Mesendoderm (in vitro differentiated cells): ENCODE results near the gene RSPH10B2.
"Not testable (repeated sequence)": the region's sequence is repeated elsewhere in the genome, so short reads cannot be mapped to it uniquely, and the experiment has no call there.

Experiments used
- DNase-seq: peaks from one replicate; pipeline ENCODE4 v3.0.0; 2013
- H2AK5ac ChIP-seq: 2 replicates; pipeline ENCODE4 v1.6.1; 2013; ENCODE audit warnings: low read length, inconsistent platforms
- H2BK120ac ChIP-seq: 2 replicates; pipeline ENCODE4 v1.6.1; 2013; ENCODE audit warnings: low read depth, mild to moderate bottlenecking, low read length, moderate library complexity, mixed read lengths
- H2BK15ac ChIP-seq: replicated peaks from 2 replicates; pipeline ENCODE4 v1.6.1; 2013; ENCODE audit warnings: low read depth, mild to moderate bottlenecking, moderate library complexity
- H2BK5ac ChIP-seq: 2 replicates; pipeline ENCODE4 v1.6.1; 2013; ENCODE audit warnings: low read length, inconsistent platforms
- H3K18ac ChIP-seq: 2 replicates; pipeline ENCODE4 v1.6.1; 2013; ENCODE audit warnings: mild to moderate bottlenecking, low read length, mixed read lengths
- H3K23ac ChIP-seq: one replicate; pipeline ENCODE4 v1.6.1; 2013; ENCODE audit warnings: low read length
- H3K27ac ChIP-seq: 2 replicates; pipeline ENCODE4 v1.5.1; 2013; ENCODE audit warnings: low read depth, mild to moderate bottlenecking, inconsistent platforms, low read length, moderate library complexity
- H3K27me3 ChIP-seq: 2 replicates; pipeline ENCODE4 v1.6.1; 2013; ENCODE audit warnings: low read length, control low read depth, mild to moderate bottlenecking, inconsistent platforms; ENCODE audit not compliant: insufficient read depth, poor library complexity
- H3K36me3 ChIP-seq: 2 replicates; pipeline ENCODE4 v1.6.1; 2013; ENCODE audit warnings: low read length, inconsistent platforms; ENCODE audit not compliant: control insufficient read depth, insufficient read depth
- H3K4ac ChIP-seq: one replicate; pipeline ENCODE4 v1.6.1; 2013; ENCODE audit warnings: low read depth, mild to moderate bottlenecking, low read length, moderate library complexity
- H3K4me1 ChIP-seq: 2 replicates; pipeline ENCODE4 v1.6.1; 2013; ENCODE audit warnings: low read depth, low read length, inconsistent platforms; ENCODE audit not compliant: control insufficient read depth
- H3K4me2 ChIP-seq: 2 replicates; pipeline ENCODE4 v1.6.1; 2013; ENCODE audit warnings: low read length
- H3K4me3 ChIP-seq: 2 replicates; pipeline ENCODE4 v1.5.1; 2013; ENCODE audit warnings: mild to moderate bottlenecking, low read length
- H3K56ac ChIP-seq: one replicate; pipeline ENCODE4 v1.6.1; 2013; ENCODE audit warnings: low read length
- H3K79me1 ChIP-seq: 2 replicates; pipeline ENCODE4 v1.6.1; 2013; ENCODE audit warnings: low read length, inconsistent platforms
- H3K79me2 ChIP-seq: 2 replicates; pipeline ENCODE4 v1.6.1; 2013; ENCODE audit warnings: mild to moderate bottlenecking, low read length; ENCODE audit not compliant: control insufficient read depth, insufficient read depth
- H3K9ac ChIP-seq: 2 replicates; pipeline ENCODE4 v1.6.1; 2013; ENCODE audit warnings: low read length, inconsistent platforms
- H4K5ac ChIP-seq: one replicate; pipeline ENCODE4 v1.6.1; 2013; ENCODE audit warnings: low read length
- H4K8ac ChIP-seq: one replicate; pipeline ENCODE4 v1.6.1; 2013; ENCODE audit warnings: low read depth, mild to moderate bottlenecking, control low read depth, low read length, moderate library complexity
- WGBS: extraction: QIAGEN DNeasy Blood & Tissue Kit; methylation state at CpG from one replicate; pipeline ENCODE4 v1.1.7; 2013; ENCODE audit warnings: low lambda C conversion rate, missing lambda C conversion rate; ENCODE audit not compliant: insufficient coverage; ENCODE audit errors: extremely low coverage; 5-methylcytosine and 5-hydroxymethylcytosine counted together

The RSPH10B2 gene

DNA sequence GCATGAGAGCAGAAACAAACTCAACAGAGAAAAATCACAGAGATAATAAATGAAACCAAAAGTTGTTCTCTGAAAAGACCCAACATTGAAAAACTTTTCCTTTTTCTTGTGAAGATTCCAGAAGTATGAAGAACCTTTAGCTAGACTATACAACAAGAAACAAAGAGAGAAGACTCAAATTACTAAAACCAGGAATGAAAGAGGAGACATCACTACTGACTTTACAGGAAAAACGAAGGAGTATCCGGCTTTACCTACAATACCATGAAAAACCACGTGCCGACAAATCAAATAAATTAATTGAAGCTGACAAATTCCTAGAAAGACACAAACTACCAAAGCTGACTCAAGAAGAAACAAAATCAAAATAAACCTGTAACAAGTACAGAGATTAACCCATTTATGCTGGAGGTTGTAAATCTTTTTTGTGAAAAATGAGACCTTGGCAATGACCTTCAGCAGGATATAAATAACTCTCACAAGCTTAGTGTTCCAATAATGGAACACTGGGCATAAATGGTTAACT is 53.6 kb downstream of the RSPH10B2 start:
- H3K18ac ChIP-seq, H3K36me3 ChIP-seq, H2BK15ac ChIP-seq, H4K8ac ChIP-seq, H3K79me2 ChIP-seq, H2BK5ac ChIP-seq, DNase-seq, H3K4me2 ChIP-seq, H3K4me1 ChIP-seq, H2BK120ac ChIP-seq, H3K23ac ChIP-seq, H3K56ac ChIP-seq, H3K27me3 ChIP-seq, H3K4me3 ChIP-seq, H4K5ac ChIP-seq, H3K4ac ChIP-seq, H3K79me1 ChIP-seq, H2AK5ac ChIP-seq, H3K27ac ChIP-seq, H3K9ac ChIP-seq: not testable (repeated sequence)
- no CpG with 5 or more reads among the region's 4 CpGs for WGBS

DNA sequence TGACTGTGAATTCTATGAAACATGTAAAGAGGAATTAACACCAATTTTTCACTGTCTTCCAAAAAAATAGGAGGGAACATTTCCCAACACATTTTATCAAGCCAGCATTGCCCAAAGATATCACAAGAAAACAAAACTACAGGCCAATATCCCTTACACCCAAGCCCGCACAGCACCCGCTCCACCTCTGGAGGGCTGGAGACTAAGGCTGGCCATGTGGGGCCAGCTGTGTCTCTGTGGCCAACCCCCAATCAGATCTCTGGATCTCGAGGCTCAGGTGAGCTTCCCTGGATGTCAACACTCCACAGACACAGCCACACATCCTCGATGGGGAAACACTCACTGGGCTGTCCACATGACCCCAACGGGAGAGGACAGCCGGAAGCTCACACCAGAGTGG is 54.1 kb downstream of the RSPH10B2 start:
- not testable (repeated sequence) for H3K4me2 ChIP-seq, H3K56ac ChIP-seq, H3K23ac ChIP-seq, H3K36me3 ChIP-seq, H4K8ac ChIP-seq, H3K4ac ChIP-seq, H2AK5ac ChIP-seq, H2BK120ac ChIP-seq, H3K9ac ChIP-seq, H2BK15ac ChIP-seq, DNase-seq, H3K27me3 ChIP-seq, H3K79me1 ChIP-seq, H3K4me1 ChIP-seq, H3K18ac ChIP-seq, H3K79me2 ChIP-seq, H4K5ac ChIP-seq, H3K27ac ChIP-seq, H2BK5ac ChIP-seq, H3K4me3 ChIP-seq
- WGBS, result no CpG with 5 or more reads among the region's 6 CpGs

DNA sequence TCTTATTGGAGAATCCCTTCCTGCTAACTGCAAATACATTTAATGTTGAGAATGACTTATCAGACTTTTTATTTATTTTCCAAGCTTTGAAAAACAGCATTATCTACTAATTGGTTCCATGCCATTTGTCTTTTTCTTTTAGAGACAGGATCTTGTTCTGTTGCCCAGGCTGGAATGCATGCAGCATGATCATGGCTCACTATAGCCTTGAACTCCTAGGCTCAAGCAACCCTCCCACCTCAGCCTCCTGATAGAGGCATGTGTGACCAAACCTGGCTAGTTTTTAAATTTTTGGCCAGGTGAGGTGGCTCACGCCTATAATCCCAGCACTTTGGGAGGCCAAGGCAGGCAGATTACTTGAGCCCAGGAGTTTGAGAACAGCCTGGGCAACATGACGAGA is 59.1 kb downstream of the RSPH10B2 start:
- H3K23ac ChIP-seq, H4K5ac ChIP-seq, H2AK5ac ChIP-seq, H3K56ac ChIP-seq, H4K8ac ChIP-seq, H3K27ac ChIP-seq, H3K36me3 ChIP-seq, H3K9ac ChIP-seq, H3K4me1 ChIP-seq, H3K4ac ChIP-seq, H2BK120ac ChIP-seq, H3K4me2 ChIP-seq, H3K18ac ChIP-seq, H3K4me3 ChIP-seq, DNase-seq, H3K79me1 ChIP-seq, H2BK15ac ChIP-seq, H3K79me2 ChIP-seq, H3K27me3 ChIP-seq, H2BK5ac ChIP-seq: not testable (repeated sequence)
- WGBS, result no CpG with 5 or more reads among the region's 2 CpGs

DNA sequence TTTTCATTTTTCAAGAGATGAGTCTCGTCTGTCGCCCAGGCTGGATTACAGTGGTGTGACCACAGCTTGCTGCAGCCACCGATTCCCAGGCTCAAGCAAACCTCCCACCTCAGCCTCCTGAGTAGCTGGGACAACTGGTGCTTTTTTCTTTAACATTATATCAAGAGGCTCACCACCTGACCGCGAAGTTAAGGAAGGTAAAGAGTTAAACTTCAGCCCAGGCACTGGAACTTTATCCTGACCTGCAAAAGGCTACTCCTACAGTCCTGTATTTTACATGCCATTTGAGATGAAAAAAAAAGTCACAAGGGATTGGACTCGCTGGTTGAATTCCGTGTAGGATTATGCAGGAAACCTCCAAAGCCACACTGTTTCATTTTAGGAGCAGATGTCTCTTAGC is 61.6 kb downstream of the RSPH10B2 start:
- H3K4ac ChIP-seq, H3K9ac ChIP-seq, H3K79me2 ChIP-seq, H4K5ac ChIP-seq, H2BK5ac ChIP-seq, H3K4me2 ChIP-seq, DNase-seq, H3K27me3 ChIP-seq, H2AK5ac ChIP-seq, H2BK120ac ChIP-seq, H4K8ac ChIP-seq, H3K4me1 ChIP-seq, H2BK15ac ChIP-seq, H3K56ac ChIP-seq, H3K36me3 ChIP-seq, H3K27ac ChIP-seq, H3K18ac ChIP-seq, H3K23ac ChIP-seq, H3K4me3 ChIP-seq, H3K79me1 ChIP-seq: not testable (repeated sequence)
- no CpG with 5 or more reads among the region's 7 CpGs for WGBS

DNA sequence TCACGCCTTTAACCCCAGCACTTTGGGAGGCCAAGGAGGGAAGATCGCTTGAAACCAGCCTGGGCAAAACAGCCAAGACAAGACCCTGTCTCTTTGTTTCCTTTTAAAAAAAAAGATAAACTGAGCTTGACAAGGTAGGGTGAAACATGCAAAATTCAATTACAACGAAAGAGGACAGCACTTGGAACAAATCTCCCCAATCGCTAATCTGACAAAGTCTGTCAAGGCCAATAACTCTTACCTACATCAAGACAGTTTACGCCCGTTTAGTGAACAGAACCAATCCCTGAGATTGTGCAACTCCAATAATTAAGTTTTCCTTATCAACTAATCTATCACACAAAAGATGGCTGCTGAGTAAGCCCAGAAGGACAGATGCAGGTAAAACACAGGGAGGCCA is 67.7 kb downstream of the RSPH10B2 start:
- H3K4me1 ChIP-seq, H3K4ac ChIP-seq, H3K79me1 ChIP-seq, H4K5ac ChIP-seq, H2BK5ac ChIP-seq, H3K4me2 ChIP-seq, H3K27me3 ChIP-seq, H3K79me2 ChIP-seq, DNase-seq, H2BK120ac ChIP-seq, H3K56ac ChIP-seq, H2BK15ac ChIP-seq, H3K27ac ChIP-seq, H4K8ac ChIP-seq, H3K36me3 ChIP-seq, H3K23ac ChIP-seq, H3K9ac ChIP-seq, H3K4me3 ChIP-seq, H2AK5ac ChIP-seq, H3K18ac ChIP-seq: not testable (repeated sequence)
- WGBS, result no CpG with 5 or more reads among the region's 6 CpGs
